GM18909 (cell line): ENCODE results near the gene RNASE1.
"Not testable (repeated sequence)": the region's sequence is repeated elsewhere in the genome, so short reads cannot be mapped to it uniquely, and the experiment has no call there.

Experiments used
- ATAC-seq: cut with Tn5 transposase; IDR thresholded peaks from one replicate; pipeline ENCODE4 v1.9.1; 2021; ENCODE audit warnings: mild to moderate bottlenecking; ENCODE audit not compliant: unreplicated experiment, poor library complexity

RNASE1 gene

DNA sequence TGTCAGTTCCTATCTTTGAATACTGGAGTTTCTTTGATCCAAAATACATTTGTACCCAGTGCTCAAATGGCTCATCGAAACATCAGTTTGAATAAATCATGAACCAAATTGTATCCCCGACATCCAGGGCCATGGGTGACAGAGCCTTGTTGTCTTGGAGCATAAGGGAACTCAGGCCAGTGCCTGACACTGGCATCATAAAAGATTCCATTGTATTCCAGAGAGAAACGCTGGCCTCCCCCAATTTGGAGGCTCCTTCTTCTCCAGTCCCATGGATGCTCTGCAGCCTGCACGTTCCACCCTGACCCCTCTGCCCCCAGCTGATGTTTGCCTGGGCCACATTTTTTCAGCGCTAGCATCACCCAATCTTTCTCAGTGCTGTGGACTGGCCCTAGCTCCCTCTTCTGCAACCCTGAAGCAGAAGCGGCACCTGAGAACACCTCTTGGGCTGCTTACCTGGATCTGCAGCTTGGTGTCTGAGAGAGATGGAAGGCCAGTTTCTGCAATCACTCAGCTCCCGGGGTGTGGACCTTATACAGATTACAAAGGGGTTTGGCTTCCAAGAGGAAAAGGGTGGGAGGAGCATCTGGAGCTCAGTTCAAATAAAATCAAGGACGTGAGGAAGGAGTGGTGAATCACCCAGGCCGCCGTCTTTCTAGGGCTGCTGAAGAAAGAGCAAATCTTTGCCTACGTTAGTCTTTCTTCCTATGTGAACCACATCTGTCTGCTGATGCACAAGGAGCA is at the start of gene RNASE1:
RNASE1 (minus strand) TSS at position 504 of the 744 bp plus-strand sequence. CDS start 776 bp downstream, outside the sequence.
- ATAC-seq = no peak

DNA sequence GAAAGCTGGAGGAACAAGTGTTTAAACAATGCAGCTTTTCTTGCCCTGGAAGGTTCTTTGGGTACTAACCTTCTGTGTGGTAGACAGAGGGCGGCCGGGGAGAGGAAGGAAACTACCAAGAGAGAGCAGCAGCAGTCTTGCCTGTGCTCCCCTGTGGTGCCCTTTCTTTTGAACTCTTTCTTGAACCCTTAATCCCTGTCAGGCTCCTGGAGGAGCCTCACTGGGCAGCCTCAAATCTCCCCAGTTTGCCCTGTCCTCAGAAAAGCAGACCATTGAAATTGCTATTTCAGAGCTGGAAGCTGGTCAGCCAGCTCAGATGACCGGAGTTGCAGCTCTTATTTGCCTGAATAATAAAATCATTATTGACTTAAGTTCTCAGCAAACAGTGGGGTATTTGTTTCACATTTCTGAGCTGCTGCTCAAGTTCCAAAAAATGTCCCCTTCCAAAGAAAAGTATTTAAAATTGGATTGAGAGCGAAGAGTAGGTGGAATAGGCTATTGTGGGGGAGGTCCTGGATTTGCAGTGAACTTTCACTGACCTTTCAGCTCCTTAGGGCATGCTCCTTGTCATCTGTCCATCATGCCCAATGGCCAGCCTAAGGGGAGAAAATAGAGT is 46.4 kb upstream of the RNASE1 start:
- no peak for ATAC-seq

DNA sequence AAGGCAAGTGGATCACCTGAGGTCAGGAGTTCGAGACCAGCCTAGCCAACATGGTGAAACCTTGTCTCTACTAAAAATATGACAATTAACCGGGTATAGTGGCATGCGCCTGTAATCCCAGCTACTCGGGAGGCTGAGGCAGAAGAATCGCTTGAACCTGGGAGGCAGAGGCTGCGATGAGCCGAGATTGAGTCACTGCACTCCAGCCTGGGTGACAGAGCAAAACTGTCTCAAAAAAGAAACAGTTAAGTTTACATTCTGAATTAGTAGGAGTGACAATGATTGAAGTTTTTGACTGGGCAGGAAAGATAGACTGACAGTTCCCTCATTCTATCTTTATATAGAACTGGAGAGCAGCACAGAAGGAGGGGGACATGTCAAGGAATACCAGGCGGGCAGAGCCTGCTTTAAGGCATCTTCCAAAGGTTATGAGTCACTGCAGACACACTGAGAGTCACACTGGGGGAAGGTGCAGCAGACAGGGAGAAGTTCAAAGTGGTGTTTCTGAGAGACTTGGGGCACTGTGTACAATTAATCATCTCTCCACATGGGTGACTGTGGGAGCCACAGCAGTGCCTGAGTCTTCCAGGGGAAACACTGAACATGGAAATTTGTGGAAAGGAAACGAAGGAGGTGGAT is 45.8 kb upstream of the RNASE1 start:
- ATAC-seq = no peak

DNA sequence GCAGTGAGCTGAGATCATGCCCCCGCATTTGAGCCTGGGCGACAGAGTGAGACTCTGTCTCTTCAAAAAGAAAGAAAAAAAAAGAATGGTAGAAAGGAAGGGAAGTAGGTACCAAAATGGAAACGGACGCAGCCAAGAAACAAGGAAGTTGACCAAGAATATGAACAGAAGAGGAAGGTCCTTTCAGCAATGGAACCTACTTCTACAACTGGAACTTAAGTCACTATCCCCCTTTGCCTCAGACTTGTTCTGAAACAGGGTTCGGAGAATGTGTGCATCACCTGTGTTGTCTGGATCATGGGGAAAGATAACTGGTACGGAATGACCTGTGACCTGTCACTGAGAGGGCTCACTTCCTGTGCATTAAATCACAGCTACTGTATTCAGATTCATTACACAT is 43.9 kb upstream of the RNASE1 start:
- no peak for ATAC-seq

DNA sequence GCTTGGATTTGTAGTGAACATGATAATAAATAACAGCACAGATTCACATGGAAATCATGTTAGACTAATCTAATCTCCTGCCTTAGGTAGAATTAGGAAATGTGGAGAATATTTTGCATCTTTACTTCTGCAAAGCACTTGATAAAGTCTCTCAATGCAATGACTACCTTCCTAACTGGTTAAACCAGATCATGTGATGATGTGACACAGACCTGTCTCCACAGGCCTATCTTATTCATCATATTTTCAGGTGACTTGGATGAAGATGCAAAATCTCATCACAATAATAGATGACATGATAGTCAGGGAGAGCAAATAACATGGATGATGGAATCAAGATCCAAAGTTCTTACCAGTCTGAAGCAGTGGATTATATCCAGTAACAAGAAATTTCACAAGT is 38.5 kb upstream of the RNASE1 start:
- ATAC-seq = no peak

DNA sequence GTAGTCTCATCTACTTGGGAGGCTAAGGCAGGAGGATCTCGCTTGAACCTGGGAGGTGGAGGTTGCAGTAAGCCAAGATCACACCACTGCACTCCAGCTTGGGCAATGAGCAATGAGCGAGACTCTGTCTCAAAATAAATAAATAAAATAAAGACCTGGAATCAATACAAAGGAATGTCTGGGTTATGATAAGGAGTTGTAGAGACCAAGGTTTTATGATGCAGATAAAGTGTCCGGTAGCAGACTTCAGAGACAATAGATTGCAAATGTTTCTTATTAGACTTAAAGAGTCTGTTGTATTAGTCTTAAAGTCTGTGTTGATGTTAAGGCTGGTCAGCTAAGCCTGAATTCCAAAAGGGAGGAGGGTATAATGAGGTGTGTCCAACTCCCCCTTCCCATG is 35.2 kb upstream of the RNASE1 start:
- no peak for ATAC-seq

DNA sequence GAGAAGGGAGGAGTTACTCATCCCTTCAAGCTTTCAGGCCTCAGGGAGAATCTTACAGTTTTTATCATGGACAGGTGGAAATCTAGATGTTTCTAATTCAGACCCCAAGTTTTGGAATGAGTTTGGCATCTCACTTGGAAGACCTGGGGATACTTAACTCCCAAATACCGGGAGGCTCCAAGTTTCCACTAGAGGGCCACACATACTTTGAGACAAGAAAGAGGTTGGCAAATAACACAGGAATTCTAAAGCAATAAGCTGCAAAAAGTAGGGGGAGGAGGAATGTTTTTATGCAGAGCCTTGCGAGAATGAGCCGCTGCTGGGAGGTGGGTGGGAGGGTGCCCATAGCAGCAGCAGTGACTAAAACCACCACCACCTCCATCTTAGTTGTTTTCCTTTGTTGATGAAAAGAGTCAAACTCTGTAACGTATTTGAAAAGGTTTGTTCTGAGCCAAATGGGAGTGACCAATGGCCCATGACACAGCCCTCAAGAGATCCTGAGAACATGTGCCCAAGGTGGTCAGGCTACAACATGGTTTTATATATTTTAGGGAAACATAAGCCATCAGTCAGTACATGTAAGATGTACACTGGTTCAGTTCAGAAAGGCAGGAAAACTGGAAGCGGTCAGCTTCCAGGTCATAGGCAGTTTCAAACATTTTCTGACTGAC is 34.2 kb upstream of the RNASE1 start:
- ATAC-seq = no peak

DNA sequence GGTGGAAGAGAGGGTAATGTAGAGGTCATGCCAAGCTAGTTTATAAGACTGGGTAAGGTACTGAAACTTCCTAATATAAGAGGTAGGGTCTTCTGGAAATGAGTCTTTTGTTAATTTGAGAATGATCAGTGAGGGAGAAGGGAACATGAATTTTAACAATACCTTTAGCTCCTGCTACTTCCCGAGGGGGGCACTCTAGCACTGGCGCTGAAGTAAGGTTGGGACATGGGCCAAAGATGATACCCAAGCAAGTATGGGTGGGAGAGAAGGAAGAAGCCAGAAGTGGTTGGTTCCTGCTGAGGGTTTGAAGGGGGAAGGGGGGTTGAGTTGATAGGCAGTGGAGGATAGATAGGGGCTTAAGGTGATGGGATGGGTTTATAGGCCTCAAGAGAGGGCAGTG is 32.3 kb upstream of the RNASE1 start:
- ATAC-seq = no peak

DNA sequence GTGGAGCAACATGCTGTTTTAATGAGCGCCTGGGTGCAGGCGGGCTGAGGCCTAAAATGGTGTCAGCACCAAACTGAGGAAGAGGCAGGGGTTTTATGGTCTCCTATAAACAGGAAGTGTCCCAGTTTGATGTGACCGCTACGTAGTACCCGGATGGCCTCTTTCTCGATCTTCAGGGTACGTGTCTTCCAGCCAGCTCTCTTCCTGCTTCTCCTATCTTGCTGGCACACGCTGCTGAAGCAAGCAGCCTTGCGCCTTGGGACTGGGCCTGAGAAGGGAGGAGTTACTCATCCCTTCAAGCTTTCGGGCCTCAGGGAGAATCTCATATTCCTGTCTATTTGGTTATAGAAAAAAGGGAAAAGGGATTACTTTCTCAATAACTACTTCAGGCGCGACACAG is 28.2 kb upstream of the RNASE1 start:
- ATAC-seq = no peak

DNA sequence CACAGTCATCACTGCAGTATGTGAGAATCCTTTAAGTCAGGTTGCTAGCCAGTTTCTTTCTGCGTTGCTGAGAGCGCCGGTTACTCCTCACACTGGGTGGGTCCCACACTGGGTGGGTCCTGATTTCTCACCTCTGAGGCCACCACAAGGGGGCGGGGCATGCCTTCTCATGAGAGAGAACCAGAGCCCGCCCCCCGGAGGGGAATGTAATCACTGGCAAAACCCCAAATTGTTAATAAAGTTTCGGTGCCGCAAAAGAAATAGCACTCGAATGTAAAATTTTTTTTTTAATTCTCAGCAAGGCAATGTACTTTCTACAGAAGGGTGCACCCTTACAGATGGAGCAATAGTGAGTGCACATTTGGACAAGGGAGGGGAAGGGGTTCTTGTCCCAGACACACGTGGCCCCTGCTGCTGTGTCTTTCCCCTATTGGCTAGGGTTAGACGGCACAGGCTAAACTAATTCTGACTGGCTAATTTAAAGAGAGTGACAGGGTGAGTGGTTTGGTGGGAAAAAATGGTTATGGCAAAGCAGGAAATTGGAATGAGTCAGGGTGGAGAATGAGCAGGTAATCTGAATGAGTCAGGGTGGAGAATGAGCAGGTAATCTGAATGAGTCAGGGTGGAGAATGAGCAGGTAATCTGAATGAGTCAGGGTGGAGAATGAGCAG is 25.5 kb upstream of the RNASE1 start:
- not testable (repeated sequence) for ATAC-seq

DNA sequence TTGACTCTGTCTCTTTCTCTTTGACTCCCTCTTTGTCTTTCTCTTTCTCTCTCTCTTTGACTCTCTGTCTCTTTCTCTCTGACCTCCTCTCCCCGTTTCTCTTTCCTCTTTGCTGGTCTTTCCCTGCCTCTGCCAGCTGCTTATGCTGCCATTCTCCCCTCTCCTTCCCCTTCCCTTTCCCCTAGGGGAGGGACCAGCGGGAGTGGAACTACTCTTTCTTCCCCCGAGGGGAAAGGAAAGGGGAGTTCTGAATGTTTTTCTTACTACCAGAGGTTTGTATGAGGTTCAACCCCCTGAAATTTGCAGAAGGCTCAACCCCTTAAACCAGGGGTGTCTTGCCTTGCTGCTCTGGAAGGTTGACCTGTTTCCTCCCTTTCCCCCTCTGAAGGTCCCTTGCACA is 24.7 kb upstream of the RNASE1 start:
- ATAC-seq = no peak

DNA sequence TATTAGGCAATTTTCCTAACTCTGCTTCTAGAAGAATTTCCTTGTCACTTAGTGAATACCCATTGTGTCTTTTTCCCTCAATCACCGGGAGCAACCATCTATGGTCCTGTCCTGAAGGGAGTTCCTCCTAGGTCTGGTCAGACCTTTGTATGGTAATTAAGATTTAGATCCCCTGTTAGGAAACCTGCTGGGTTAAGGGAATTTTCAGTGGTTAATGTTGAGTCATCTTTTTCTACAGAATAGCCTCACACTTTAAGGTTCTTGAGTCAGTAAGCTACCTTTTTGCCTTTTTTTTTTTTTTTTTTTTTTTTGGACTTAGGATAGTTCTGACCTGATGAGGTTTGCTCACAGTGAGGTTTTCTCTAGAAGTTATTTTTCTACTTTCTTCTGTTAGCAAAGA is 24.0 kb upstream of the RNASE1 start:
- ATAC-seq = not testable (repeated sequence)

DNA sequence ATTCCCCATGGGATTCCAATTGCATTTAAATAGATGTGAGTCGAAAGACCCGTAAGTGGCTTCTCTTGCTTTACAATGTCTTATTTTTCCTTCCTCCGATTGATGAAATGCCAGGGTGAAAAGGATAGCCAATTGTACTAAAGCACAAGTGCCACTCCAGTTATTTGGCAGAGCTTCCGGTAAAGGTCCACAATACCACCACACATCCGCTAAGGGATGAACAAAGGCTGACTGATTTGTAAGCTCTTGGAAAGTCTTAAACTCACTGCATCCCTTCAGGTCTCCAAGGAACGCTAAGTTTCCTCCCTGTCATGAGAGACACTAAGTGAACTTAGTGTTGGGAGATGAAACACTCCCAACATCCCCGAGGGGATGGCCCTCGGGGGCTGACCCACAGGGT is 21.2 kb upstream of the RNASE1 start:
- ATAC-seq = no peak

DNA sequence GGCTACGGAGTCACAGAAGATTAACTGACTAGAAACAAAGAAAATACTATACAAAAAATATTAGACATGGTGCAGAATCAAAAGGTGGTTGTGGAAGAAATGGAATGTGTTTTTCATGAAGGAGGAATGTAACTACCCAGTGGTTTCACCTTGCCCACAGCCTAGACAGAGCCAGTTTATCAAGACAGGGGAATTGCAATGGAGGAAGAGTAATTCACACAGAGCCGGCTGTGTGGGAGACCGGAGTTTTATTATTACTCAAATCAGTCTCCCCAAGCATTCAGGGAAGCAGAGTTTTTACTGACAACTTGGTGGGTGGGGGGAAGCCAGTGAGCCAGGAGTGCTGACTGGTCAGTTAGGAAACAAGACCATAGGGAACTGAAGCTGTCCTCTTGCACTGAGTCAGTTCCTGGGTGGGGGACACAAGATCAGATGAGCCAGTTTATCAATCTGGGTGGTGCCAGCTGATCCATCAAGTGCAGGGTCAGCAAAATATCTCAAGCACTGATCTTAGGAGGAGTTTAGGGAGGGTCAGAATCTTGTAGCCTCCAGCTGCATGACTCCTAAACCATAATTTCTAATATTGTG is 19.0 kb upstream of the RNASE1 start:
- ATAC-seq = not testable (repeated sequence)

DNA sequence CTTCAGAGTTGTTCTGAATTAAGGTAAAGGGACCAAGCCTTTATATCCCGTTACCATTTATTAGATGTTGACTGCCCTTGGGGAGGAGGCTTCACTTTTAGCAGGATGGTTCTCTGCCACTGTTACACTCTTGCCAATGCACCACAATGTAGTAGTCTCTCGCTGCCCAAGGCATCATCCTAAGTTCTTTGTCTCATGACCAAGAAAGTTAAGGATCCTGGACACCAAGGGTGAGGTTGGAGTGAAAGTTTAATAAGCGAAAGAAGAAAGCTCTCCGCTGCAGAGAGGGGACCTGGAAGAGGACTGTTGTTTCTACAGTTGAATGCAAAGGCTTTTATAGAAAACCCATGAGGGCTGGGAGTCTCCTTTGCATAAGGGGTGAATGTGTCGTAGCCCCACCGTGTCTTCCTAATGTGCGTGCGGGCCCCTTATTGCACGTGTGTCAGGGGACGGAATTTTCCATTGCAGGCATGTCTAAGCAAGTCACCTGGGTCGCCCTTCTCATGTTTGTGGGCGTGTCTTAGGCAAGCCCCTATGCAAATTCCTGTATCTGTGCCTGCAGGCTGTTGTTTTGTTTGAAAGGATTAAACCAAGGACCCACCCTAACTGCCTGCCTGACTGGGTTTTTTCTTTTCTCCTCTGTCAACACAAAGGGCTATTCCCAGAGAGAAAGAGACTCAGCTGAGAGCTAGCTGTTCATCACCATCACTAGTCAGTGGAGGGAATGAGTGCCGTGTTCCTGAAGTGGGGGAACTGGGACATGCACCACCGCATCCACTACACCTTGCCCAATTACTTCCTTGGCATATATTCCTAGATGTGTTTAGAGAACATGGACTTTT is 17.6 kb upstream of the RNASE1 start:
- no peak for ATAC-seq

DNA sequence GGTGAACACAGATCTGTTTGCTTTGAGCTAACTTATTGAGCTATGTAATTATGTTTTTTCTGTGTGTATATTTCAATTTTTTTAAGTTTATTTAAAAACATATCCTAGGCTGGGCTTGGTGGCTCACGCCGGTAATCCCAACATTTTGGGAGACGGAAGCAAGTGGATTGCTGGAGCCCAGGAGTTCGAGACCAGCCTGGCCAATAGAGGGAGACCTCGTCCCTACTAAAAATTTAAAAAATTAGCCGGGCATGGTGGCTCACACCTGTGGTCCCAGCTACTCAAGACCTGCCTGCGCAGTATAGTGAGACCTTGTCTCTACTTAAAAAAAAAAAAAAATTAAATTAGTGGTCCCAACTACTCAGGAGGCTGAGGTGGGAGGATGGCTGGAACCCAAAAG is 16.2 kb upstream of the RNASE1 start:
- ATAC-seq = no peak

DNA sequence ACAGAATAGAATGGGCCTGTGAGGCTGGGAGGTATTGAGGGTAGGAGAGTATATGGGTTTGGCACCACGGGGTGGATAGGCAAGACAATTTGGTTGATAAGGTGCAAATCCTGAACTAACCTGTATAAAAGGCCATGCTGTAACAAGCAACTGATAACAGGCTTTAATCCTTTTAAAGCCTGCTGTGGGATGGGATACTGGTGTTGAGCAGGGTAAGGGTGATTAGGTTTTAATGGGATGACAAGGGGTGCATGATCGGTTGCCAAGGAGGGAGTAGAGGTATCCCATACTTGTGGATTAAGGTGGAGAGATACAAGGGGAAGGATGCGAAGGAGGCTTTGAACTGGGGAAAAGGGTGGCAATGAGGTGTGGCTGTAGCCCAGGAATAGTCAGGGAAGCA is 13.3 kb upstream of the RNASE1 start:
- not testable (repeated sequence) for ATAC-seq

DNA sequence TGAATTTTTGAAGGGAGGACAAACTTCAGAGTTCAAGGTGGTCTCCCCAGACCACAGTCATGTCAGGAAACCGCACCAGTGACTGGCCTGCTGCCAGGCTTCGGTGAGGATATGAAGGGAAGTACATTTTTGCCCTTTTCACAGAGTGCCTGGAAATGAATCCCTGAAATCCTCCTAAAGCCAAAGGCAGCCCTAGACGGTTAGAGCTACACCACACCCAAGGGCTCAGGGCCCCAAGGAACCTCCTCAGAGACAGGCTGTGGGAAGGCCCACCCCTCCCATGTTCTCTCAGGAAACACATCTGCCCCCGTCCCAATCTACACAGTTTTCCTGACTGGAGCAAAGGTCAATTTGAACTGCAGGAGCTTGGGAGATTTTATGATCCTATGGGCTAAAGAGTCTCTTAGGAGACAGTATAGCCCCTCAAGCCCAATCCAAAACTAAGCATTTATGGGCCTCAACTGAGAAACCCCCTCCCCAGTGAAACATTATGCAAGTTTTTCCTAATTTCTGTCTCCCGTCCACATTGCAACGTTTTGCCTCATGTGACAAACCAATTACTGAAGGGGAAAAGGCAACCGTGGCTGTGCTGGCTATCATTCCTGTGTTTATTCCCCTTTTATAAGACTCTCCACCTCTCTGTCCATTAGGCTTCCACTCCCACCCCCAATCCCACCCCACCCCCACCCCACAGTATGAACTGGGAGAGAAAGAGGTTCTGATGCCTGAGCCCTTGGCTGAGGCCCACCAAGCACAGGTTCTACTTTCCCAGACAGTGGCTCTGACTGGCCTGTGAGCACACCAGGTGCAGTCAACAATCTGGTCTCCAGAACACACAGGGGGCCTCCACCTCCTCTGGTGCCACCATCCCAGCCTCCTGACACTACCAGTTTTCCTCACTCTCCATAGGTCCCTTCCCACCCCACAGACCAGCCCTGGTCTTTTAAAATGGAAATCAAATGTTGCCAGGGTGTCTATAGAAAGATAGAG is 9.6 kb upstream of the RNASE1 start:
- no peak for ATAC-seq
